Activated T-helper 1 cell treated with anti-CD3 and anti-CD28 coated beads, Interleukin-12 subunit alpha, Interleukin-12 subunit beta, Interleukin-2, Interleukin-4 antibody, amounts not matched to agents 30 ng/mL and 10 ng/mL and 1 ng/mL, durations not matched to agents 14 hours and 24 hours and 36 hours (primary cell): ENCODE results near the gene OR6S1. TPM values are rescaled to one million over a fixed set of nuclear protein-coding genes. Genes with fewer than 3 reads are reported as not detected.
"Not testable (repeated sequence)": the region's sequence is repeated elsewhere in the genome, so short reads cannot be mapped to it uniquely, and the experiment has no call there.

Source experiments
- DNase-seq: peaks from one replicate; pipeline ENCODE4 v3.0.0; 2021; ENCODE audit warnings: low spot score
- H3K27ac Mint-ChIP-seq: one replicate; pipeline ENCODE4 v1.8.0; 2021; ENCODE audit warnings: mild to moderate bottlenecking, mixed read lengths
- H3K27me3 Mint-ChIP-seq: one replicate; pipeline ENCODE4 v1.8.0; 2022; ENCODE audit warnings: mild to moderate bottlenecking, moderate library complexity, mixed read lengths; ENCODE audit not compliant: insufficient read depth
- H3K36me3 Mint-ChIP-seq: one replicate; pipeline ENCODE4 v1.8.0; 2021; ENCODE audit warnings: low read depth, mixed read lengths
- H3K4me1 Mint-ChIP-seq: one replicate; pipeline ENCODE4 v1.8.0; 2021; ENCODE audit warnings: low read depth, mixed read lengths
- H3K4me3 Mint-ChIP-seq: one replicate; pipeline ENCODE4 v1.8.0; 2021; ENCODE audit warnings: mild to moderate bottlenecking, moderate library complexity, mixed read lengths
- H3K9me3 Mint-ChIP-seq: one replicate; pipeline ENCODE4 v1.8.0; 2021; ENCODE audit warnings: mixed read lengths
- intact Hi-C: fragments of 100-400 bp; cut with micrococcal nuclease; formaldehyde crosslinking; loops from one replicate; pipeline ENCODE4 v1.15.1; 2024
- total RNA-seq: library from RNA; stranded (reverse); gene quantifications from 2 replicates; pipeline ENCODE4 v1.2.3, GENCODE V29; 2022

The OR6S1 gene
- total RNA-seq, 1 donor from 2014 or later: not detected

GRCh38 chr14:20608383-20609110 is 32.9 kb downstream of the OR6S1 start:
- intact Hi-C loops: loop anchor here (1.0 to 5.0 kb wide), 6 partner anchors 77 to 303 kb away; partner anchors contain the start of gene TTC5
- Mint-ChIP-seq H3K9me3 (no peaks in the 10 kb centered on the region), H3K4me1 (no peaks in the 10 kb centered on the region), H3K36me3 (no peaks in the 10 kb centered on the region), H3K4me3 (no peak overlapping the region), H3K27me3 (no peaks in the 10 kb centered on the region), H3K27ac (no peak overlapping the region)
- DNase-seq: no peak

- no peak for DNase-seq
- no peak overlapping the region for H3K27ac Mint-ChIP-seq
- no peaks in the 10 kb centered on the region for H3K27me3 Mint-ChIP-seq
- H3K9me3 Mint-ChIP-seq: no peaks in the 10 kb centered on the region
- H3K36me3 Mint-ChIP-seq: no peaks in the 10 kb centered on the region
- H3K4me3 Mint-ChIP-seq: no peak overlapping the region
- H3K4me1 Mint-ChIP-seq: no peaks in the 10 kb centered on the region
- intact Hi-C loops: loop anchor here (5.0 kb wide), 1 partner anchor 250 kb away; no protein-coding TSS in a partner anchor
Observed at GRCh38 chr14:20607617-20608016, 33.9 kb downstream of the OR6S1 start.

DNA sequence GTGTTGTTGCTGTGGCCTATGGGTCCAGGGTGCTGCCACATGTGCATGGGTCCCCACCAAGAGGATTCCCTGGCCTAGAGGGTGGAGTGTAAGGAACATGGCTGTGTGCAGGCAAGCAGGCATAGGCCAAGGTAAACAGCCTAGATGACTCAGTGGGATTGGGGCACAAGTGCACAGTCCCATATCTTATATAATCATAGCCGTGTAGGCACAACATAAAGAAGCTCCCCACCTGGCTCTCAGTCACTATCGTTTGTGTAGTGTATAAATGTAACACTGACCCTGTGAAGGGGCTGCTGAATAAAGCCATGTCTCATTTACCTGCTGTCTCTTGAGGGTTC is 34.6 kb downstream of the OR6S1 start:
- intact Hi-C loops: loop anchor here (5.0 kb wide), 1 partner anchor 250 kb away; no protein-coding TSS in a partner anchor
- Mint-ChIP-seq H3K27ac (no peak overlapping the region), H3K4me1 (no peaks in the 10 kb centered on the region), H3K36me3 (no peaks in the 10 kb centered on the region), H3K9me3 (no peaks in the 10 kb centered on the region), H3K27me3 (no peaks in the 10 kb centered on the region), H3K4me3 (no peak overlapping the region)
- no peak for DNase-seq

GRCh38 chr14:20606190-20606901 is 35.1 kb downstream of the OR6S1 start:
- H3K4me3 Mint-ChIP-seq: no peak overlapping the region
- no peaks in the 10 kb centered on the region for H3K36me3 Mint-ChIP-seq
- no peaks in the 10 kb centered on the region for H3K4me1 Mint-ChIP-seq
- DNase-seq: no peak
- H3K9me3 Mint-ChIP-seq: no peaks in the 10 kb centered on the region
- intact Hi-C loops: loop anchor here (5.0 kb wide), 1 partner anchor 251 kb away; no protein-coding TSS in a partner anchor
- no peak overlapping the region for H3K27ac Mint-ChIP-seq
- no peaks in the 10 kb centered on the region for H3K27me3 Mint-ChIP-seq

- no peaks in the 10 kb centered on the region for H3K27me3 Mint-ChIP-seq
- H3K4me3 Mint-ChIP-seq: no peak overlapping the region
- no peak overlapping the region for H3K27ac Mint-ChIP-seq
- H3K9me3 Mint-ChIP-seq: no peaks in the 10 kb centered on the region
- no peaks in the 10 kb centered on the region for H3K4me1 Mint-ChIP-seq
- DNase-seq: no peak
- intact Hi-C loops: no loop called here
- no peaks in the 10 kb centered on the region for H3K36me3 Mint-ChIP-seq
Observed at GRCh38 chr14:20603813-20604690, 37.4 kb downstream of the OR6S1 start.

- H3K9me3 Mint-ChIP-seq: no peaks in the 10 kb centered on the region
- no peak overlapping the region for H3K27ac Mint-ChIP-seq
- no peaks in the 10 kb centered on the region for H3K27me3 Mint-ChIP-seq
- no peak for DNase-seq
- intact Hi-C loops: no loop called here
- no peak overlapping the region for H3K4me3 Mint-ChIP-seq
- no peaks in the 10 kb centered on the region for H3K36me3 Mint-ChIP-seq
- H3K4me1 Mint-ChIP-seq: no peaks in the 10 kb centered on the region
Observed at GRCh38 chr14:20602583-20602982, 38.9 kb downstream of the OR6S1 start.

DNA sequence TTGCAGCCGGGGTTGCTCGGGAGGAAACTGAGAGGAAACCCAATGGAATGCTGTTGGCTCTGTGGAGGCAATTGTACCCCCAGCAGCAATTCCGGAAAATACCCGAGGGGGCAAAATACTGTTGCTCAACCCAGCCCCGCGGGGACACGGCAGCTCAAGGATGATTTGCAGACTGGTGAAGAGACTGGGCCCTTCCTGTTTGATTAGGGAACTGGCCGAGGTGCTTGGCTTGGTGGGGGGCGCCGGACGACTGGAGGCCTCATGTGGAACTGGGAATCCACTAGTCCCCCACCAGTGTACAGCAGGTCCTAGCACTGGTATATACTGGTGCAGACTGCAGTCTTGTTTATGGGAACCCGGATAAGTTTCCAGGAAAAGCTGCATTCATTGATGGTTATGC is 40.0 kb downstream of the OR6S1 start:
- no peaks in the 10 kb centered on the region for H3K36me3 Mint-ChIP-seq
- intact Hi-C loops: no loop called here
- H3K9me3 Mint-ChIP-seq: no peaks in the 10 kb centered on the region
- H3K4me1 Mint-ChIP-seq: no peaks in the 10 kb centered on the region
- no peak overlapping the region for H3K27ac Mint-ChIP-seq
- DNase-seq: no peak
- no peaks in the 10 kb centered on the region for H3K27me3 Mint-ChIP-seq
- no peak overlapping the region for H3K4me3 Mint-ChIP-seq

GRCh38 chr14:20597108-20597507 is 44.4 kb downstream of the OR6S1 start:
- H3K9me3 Mint-ChIP-seq: no peaks in the 10 kb centered on the region
- H3K27ac Mint-ChIP-seq: no peak overlapping the region
- DNase-seq: no peak
- intact Hi-C loops: no loop called here
- no peak overlapping the region for H3K4me3 Mint-ChIP-seq
- no peaks in the 10 kb centered on the region for H3K4me1 Mint-ChIP-seq
- peaks cover 6% of the 10 kb centered on the region for H3K27me3 Mint-ChIP-seq
- H3K36me3 Mint-ChIP-seq: no peaks in the 10 kb centered on the region

DNA sequence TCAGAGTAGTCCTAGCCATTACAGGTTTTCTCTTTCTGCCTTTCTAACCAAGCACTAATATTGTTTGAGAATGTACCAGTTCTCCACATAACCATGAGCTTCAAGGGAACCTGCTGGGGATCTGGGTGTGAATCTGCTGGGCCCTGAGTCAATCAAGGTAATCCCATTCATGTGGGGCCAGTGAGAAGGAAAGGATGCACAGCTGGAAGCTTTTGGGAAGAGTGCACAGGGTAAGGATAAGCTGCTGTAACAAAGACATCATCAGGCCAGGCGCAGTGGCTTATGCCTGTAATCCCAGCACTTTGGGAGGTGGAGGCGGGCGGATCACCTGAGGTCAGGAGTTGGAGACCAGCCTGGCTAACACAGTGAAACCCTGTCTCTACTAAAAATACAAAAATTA is 45.8 kb downstream of the OR6S1 start:
- H3K9me3 Mint-ChIP-seq, H3K4me1 Mint-ChIP-seq, DNase-seq, H3K27me3 Mint-ChIP-seq, H3K36me3 Mint-ChIP-seq, intact Hi-C loops, H3K4me3 Mint-ChIP-seq, H3K27ac Mint-ChIP-seq: not testable (repeated sequence)

DNA sequence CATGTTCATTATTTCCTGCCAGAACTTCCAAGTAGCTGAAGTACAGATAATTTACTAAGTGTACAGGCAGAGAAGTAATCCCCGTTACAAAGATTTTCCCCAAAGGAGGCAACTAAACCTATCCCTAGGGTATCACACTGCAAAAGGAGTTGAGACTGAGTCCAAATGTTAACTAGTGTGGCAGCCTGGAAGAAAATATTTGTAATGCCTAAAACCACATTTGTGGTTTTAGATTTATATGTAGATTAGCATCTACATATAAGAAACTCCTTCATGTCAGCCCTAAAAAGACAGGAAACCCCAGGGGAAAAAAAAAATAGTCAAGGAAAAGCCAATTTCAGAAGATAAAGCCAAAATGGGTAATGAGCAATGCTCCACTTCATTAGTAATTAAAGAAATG is 48.9 kb downstream of the OR6S1 start:
- H3K9me3 Mint-ChIP-seq: no peaks in the 10 kb centered on the region
- H3K4me1 Mint-ChIP-seq: peaks cover 4% of the 10 kb centered on the region
- no peak overlapping the region for H3K4me3 Mint-ChIP-seq
- H3K27me3 Mint-ChIP-seq: peaks cover 12% of the 10 kb centered on the region
- intact Hi-C loops: no loop called here
- H3K27ac Mint-ChIP-seq: no peak overlapping the region
- no peak for DNase-seq
- no peaks in the 10 kb centered on the region for H3K36me3 Mint-ChIP-seq

DNA sequence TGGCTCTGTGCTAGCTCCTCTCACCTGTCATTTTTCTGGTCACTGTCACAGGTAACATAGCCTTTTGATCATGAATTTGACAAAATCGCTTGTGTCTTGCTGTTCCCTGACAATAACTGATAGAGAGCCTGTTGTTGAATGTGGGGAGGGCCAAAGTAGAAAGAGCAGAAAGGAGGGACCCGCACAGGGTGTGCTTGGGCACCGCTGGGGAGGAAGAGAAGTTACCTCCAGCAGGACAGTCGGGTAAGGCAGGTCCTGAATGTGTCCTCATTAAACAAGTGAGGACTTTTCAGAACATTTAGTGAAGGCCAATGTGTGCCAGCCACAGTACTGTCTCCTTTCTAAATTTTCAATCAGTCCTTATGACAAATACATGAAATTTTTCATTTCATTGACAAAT is 50.3 kb downstream of the OR6S1 start, which contains the start of gene RNASE12:
RNASE12 (minus strand) TSS at position 142 of the 400 bp plus-strand sequence. CDS start 653 bp downstream, outside the sequence.
- Mint-ChIP-seq H3K4me3 (no peak within 1 kb of the TSS), H3K27ac (no peak within 1 kb of the TSS), H3K4me1 (peaks cover 10% of the 10 kb centered on the region), H3K9me3 (no peaks in the 10 kb centered on the region), H3K36me3 (no peaks in the 10 kb centered on the region), H3K27me3 (peaks cover 12% of the 10 kb centered on the region)
- intact Hi-C loops: no loop called here
- DNase-seq: no peak
